ENCODE measurements around the gene RAB25.

GRCh38 chr1:156112276-156113137 is 51.5 kb downstream of the RAB25 start:
- TF ChIP-seq CTCF (conservative IDR thresholded peaks at IDR 0.05; ENCODE audit: low read length) (no peak), EZH2phosphoT487 (IDR thresholded peaks at IDR 0.05; ENCODE audit: borderline replicate concordance, low read depth, low read length) (no peak)
